IMR-90 (cell line): ENCODE results near the gene WBP11. TPM values are rescaled to one million over a fixed set of nuclear protein-coding genes. Genes with fewer than 3 reads are reported as not detected.

Source experiments
- ATAC-seq: fragments of 200-7000 bp; cut with Tn5 transposase; 2 replicates; pipeline ENCODE4 v1.9.1; 2020; ENCODE audit warnings: low read depth, mild to moderate bottlenecking, moderate library complexity
- BruUV-seq: library from RNA; stranded (reverse); fragments of 400-500 nt; replicated peaks from 2 replicates; lab custom pipeline; 2021; lab: Mats Ljungman, UMichigan
- CTCF ChIA-PET: fragments of 300-600 bp; formaldehyde crosslinking; extraction: SDS; loops from one replicate; lab custom pipeline; 2021; ENCODE audit warnings: antibody characterized with exemption; lab: Yijun Ruan, JAX
- POLR2A ChIA-PET: fragments of 300-600 bp; sonication (Branson Sonifier 250); formaldehyde crosslinking; loops from one replicate; lab custom pipeline; 2022; ENCODE audit warnings: antibody characterized with exemption; ENCODE audit not compliant: unreplicated experiment; lab: Charles Lee
- DNase-seq: peaks from one replicate; pipeline ENCODE4 v3.0.0; 2013
- H2AFZ ChIP-seq: replicated peaks from 2 replicates; pipeline ENCODE3; 2013; ENCODE audit warnings: low read length, mild to moderate bottlenecking; ENCODE audit not compliant: poor library complexity
- H2AK5ac ChIP-seq: 2 replicates; pipeline ENCODE4 v1.6.1; 2013; ENCODE audit warnings: low read depth, low read length, inconsistent platforms
- H2AK9ac ChIP-seq: replicated peaks from 2 replicates; pipeline ENCODE3; 2013; ENCODE audit warnings: mild to moderate bottlenecking, low read depth, low read length, moderate library complexity; ENCODE audit not compliant: poor library complexity
- H2BK120ac ChIP-seq: 2 replicates; pipeline ENCODE4 v1.6.1; 2013; ENCODE audit warnings: low read depth, low read length, inconsistent platforms
- H2BK15ac ChIP-seq: 3 replicates; pipeline ENCODE4 v1.6.1; 2013; ENCODE audit warnings: low read depth, low read length, inconsistent platforms
- H2BK20ac ChIP-seq: 2 replicates; pipeline ENCODE4 v1.6.1; 2013; ENCODE audit warnings: low read depth, mild to moderate bottlenecking, inconsistent platforms, low read length, moderate library complexity
- H2BK5ac ChIP-seq: 2 replicates; pipeline ENCODE4 v1.6.1; 2013; ENCODE audit warnings: mild to moderate bottlenecking, low read depth, low read length, inconsistent platforms; ENCODE audit not compliant: poor library complexity, severe bottlenecking
- H3K14ac ChIP-seq: replicated peaks from 2 replicates; pipeline ENCODE4 v1.6.1; 2013; ENCODE audit warnings: low read depth, low read length, inconsistent platforms
- H3K18ac ChIP-seq: 2 replicates; pipeline ENCODE4 v1.6.1; 2013; ENCODE audit warnings: low read depth, low read length, control low read depth
- H3K23ac ChIP-seq: 2 replicates; pipeline ENCODE4 v1.6.1; 2013; ENCODE audit warnings: low read depth, low read length, inconsistent platforms
- H3K27ac ChIP-seq: 2 replicates; pipeline ENCODE4 v1.5.1; 2013; ENCODE audit warnings: mild to moderate bottlenecking, control low read depth, low read length; ENCODE audit not compliant: insufficient read depth
- H3K27me3 ChIP-seq: 2 replicates; pipeline ENCODE4 v1.6.1; 2013; ENCODE audit warnings: low read length; ENCODE audit not compliant: control insufficient read depth, insufficient read depth
- H3K36me3 ChIP-seq: 2 replicates; pipeline ENCODE4 v1.6.1; 2013; ENCODE audit warnings: low read length, mixed read lengths; ENCODE audit not compliant: control insufficient read depth, insufficient read depth
- H3K4ac ChIP-seq: 2 replicates; pipeline ENCODE4 v1.6.1; 2013; ENCODE audit warnings: low read depth, low read length, inconsistent platforms
- H3K4me1 ChIP-seq: 2 replicates; pipeline ENCODE4 v1.6.1; 2013; ENCODE audit warnings: low read length, mixed read lengths; ENCODE audit not compliant: control insufficient read depth, insufficient read depth
- H3K4me2 ChIP-seq: 2 replicates; pipeline ENCODE4 v1.6.1; 2013; ENCODE audit warnings: low read depth, mild to moderate bottlenecking, control low read depth, low read length, moderate library complexity
- H3K4me3 ChIP-seq: 2 replicates; pipeline ENCODE4 v1.5.1; 2013; ENCODE audit warnings: low read depth, mild to moderate bottlenecking, control low read depth, low read length, moderate library complexity; ENCODE audit not compliant: insufficient read depth
- H3K56ac ChIP-seq: 2 replicates; pipeline ENCODE4 v1.6.1; 2013; ENCODE audit warnings: low read length, inconsistent platforms; ENCODE audit not compliant: insufficient read depth; ENCODE audit errors: extremely low read depth
- H3K79me1 ChIP-seq, 2 experiments: 2 replicates each; pipeline ENCODE4 v1.6.1; 2013; ENCODE audit warnings: low read length in 2 of 2, inconsistent platforms in 1 of 2, low read depth in 1 of 2
- H3K9ac ChIP-seq: 2 replicates; pipeline ENCODE4 v1.6.1; 2013; ENCODE audit warnings: low read depth, low read length, control low read depth
- H3K9me1 ChIP-seq: 2 replicates; pipeline ENCODE4 v1.6.1; 2013; ENCODE audit warnings: low read length, inconsistent platforms; ENCODE audit not compliant: insufficient read depth
- H3K9me3 ChIP-seq: 2 replicates; pipeline ENCODE4 v1.6.1; 2013; ENCODE audit warnings: low read length; ENCODE audit not compliant: control insufficient read depth, insufficient read depth
- H4K20me1 ChIP-seq: 2 replicates; pipeline ENCODE4 v1.6.1; 2013; ENCODE audit warnings: low read length, inconsistent platforms; ENCODE audit not compliant: insufficient read depth
- H4K5ac ChIP-seq: 2 replicates; pipeline ENCODE4 v1.6.1; 2013; ENCODE audit warnings: mild to moderate bottlenecking, low read depth, low read length, control low read depth
- H4K8ac ChIP-seq, 2 experiments: 2 replicates each; pipeline ENCODE4 v1.6.1; 2013; ENCODE audit warnings: low read depth in 2 of 2, low read length in 2 of 2, control low read depth in 1 of 2, inconsistent platforms in 1 of 2
- H4K91ac ChIP-seq: 2 replicates; pipeline ENCODE4 v1.6.1; 2013; ENCODE audit warnings: low read depth, low read length, inconsistent platforms; ENCODE audit not compliant: insufficient read depth
- CHD1 ChIP-seq: IDR thresholded peaks from 2 replicates; pipeline ENCODE4 v1.6.1; 2012; ENCODE audit warnings: low read depth, low read length, improper control_type of control experiment
- MAFK ChIP-seq: IDR thresholded peaks from 2 replicates; pipeline ENCODE4 v1.6.1; 2012; ENCODE audit warnings: low read depth, low read length, improper control_type of control experiment
- NFE2L2 ChIP-seq: fragments of 150-350 bp; IDR thresholded peaks from 2 replicates; pipeline ENCODE4 v1.6.1; 2016; ENCODE audit warnings: low read depth, mild to moderate bottlenecking, low read length
- RCOR1 ChIP-seq: IDR thresholded peaks from 2 replicates; pipeline ENCODE4 v1.6.1; 2012; ENCODE audit warnings: mild to moderate bottlenecking, low read length, improper control_type of control experiment; ENCODE audit not compliant: insufficient replicate concordance
- RFX5 ChIP-seq: IDR thresholded peaks from 2 replicates; pipeline ENCODE4 v1.8.0; 2012; ENCODE audit warnings: low read depth, mild to moderate bottlenecking, low read length, moderate library complexity
- WGBS, 2 experiments: methylation state at CpG; one replicate each; pipeline versions ENCODE4 v1.1.5 to v1.1.7; 2013; ENCODE audit warnings: missing lambda C conversion rate in 2 of 2; ENCODE audit not compliant: insufficient read length in 1 of 2; ENCODE audit errors: extremely low coverage in 2 of 2; 5-methylcytosine and 5-hydroxymethylcytosine counted together
- dilution Hi-C: fragments of 300-500 bp; cut with HindIII; formaldehyde crosslinking; loops from one replicate; pipeline ENCODE4 v1.14.3; 2018; ENCODE audit warnings: low sequenced_read_pairs; ENCODE audit not compliant: unreplicated experiment
- in situ Hi-C: fragments of 300-500 bp; cut with MboI; formaldehyde crosslinking; loops from 3 replicates; pipeline ENCODE4 v1.14.3; 2019; ENCODE audit warnings: low sequenced_read_pairs, inconsistent platforms, mixed read lengths
- intact Hi-C: fragments of 100-400 bp; cut with micrococcal nuclease; formaldehyde crosslinking; loops from 2 replicates; pipeline ENCODE4 v1.10.0; 2022
- polyA plus RNA-seq, 3 experiments: library from polyadenylated mRNA; depleted of rRNA; stranded (reverse); fragments of >200 nt; gene quantifications; 2 replicates each; pipeline ENCODE4 v1.2.3, GENCODE V29; 2012; ENCODE audit warnings: low replicate concordance in 1 of 3
- total RNA-seq: library from RNA; depleted of rRNA; stranded (reverse); fragments of >200 nt; gene quantifications from 2 replicates; pipeline ENCODE4 v1.2.3, GENCODE V29; 2012

WBP11 gene
- total and polyA plus RNA-seq, 2 of the 4 experiments (the other 2 are of a cell fraction): 2.5 to 18.3 TPM

- no peaks in the 10 kb centered on the region for H3K9me1 ChIP-seq
- CTCF ChIA-PET: interaction anchor here (0.8 to 1.0 kb wide), 2 partner anchors 32 to 175 kb away, joined by 3 to 4 read pairs; no protein-coding TSS in a partner anchor
- in situ Hi-C loops: no loop called here
- peaks cover 2% of the 10 kb centered on the region; the same call in 1 of the 2 replicates for H3K27me3 ChIP-seq
- no TSS peak for BruUV-seq
- no peak within 1 kb of the TSS for H4K91ac ChIP-seq
- intact Hi-C loops: no loop called here
- H3K79me1 ChIP-seq: no peaks in the 10 kb centered on the region
- no peaks in the 10 kb centered on the region for H4K20me1 ChIP-seq
- H2AFZ ChIP-seq: no peak within 1 kb of the TSS
- no peak within 1 kb of the TSS for H3K56ac ChIP-seq
- no peaks in the 10 kb centered on the region for H3K4me1 ChIP-seq
- no peak within 1 kb of the TSS for H2BK20ac ChIP-seq
- H3K9me3 ChIP-seq: no peaks in the 10 kb centered on the region
- H4K5ac ChIP-seq: no peak within 1 kb of the TSS
- no peak within 1 kb of the TSS for H2AK5ac ChIP-seq
- no peak within 1 kb of the TSS for H3K4ac ChIP-seq
- no peak within 1 kb of the TSS for H3K23ac ChIP-seq
- H2BK5ac ChIP-seq: no peak within 1 kb of the TSS
- no peak within 1 kb of the TSS for H3K27ac ChIP-seq
- no CpG with 5 or more reads among the region's 3 CpGs for WGBS, 2 experiments
- dilution Hi-C loops: no loop called here
- H2AK9ac ChIP-seq: no peak within 1 kb of the TSS
- H3K18ac ChIP-seq: no peak within 1 kb of the TSS; the same call in 1 of the 2 replicates
- DNase-seq (no peak), ATAC-seq (no peak)
- no peak within 1 kb of the TSS for H3K9ac ChIP-seq
- no peak within 1 kb of the TSS for H4K8ac ChIP-seq
- TF ChIP-seq MAFK (no peak), NFE2L2 (no peak), CHD1 (no peak), RCOR1 (no peak), RFX5 (no peak)
- H3K4me2 ChIP-seq: no peak within 1 kb of the TSS
- POLR2A ChIA-PET: no interaction called here
- H2BK15ac ChIP-seq: no peak within 1 kb of the TSS
- no peak within 1 kb of the TSS for H3K14ac ChIP-seq
- H2BK120ac ChIP-seq: no peak within 1 kb of the TSS
- H3K36me3 ChIP-seq: no peaks in the 10 kb centered on the region
- no peak within 1 kb of the TSS for H3K4me3 ChIP-seq
Observed at GRCh38 chr12:14814014-14814413, 10.7 kb upstream of the WBP11 start, which contains the start of gene SMCO3. Gene SMCO3, minus strand, starts transcription at chr12:14814182. Its CDS starts 7,502 bp downstream, at chr12:14806680.
